H1 (cell line): ENCODE measurements around the gene NFIX. TPM values are rescaled to one million over a fixed set of nuclear protein-coding genes. Genes with fewer than 3 reads are reported as not detected.

Experiments used
- CTCF ChIA-PET: fragments of 300-600 bp; sonication (Branson Sonifier 250); formaldehyde crosslinking; loops from one replicate; lab custom pipeline; 2021; ENCODE audit not compliant: partially characterized antibody; lab: Charles Lee
- POLR2A ChIA-PET: fragments of 300-600 bp; sonication (Branson Sonifier 250); formaldehyde crosslinking; loops from one replicate; lab custom pipeline; 2021; ENCODE audit warnings: inconsistent platforms; ENCODE audit not compliant: partially characterized antibody; lab: Charles Lee
- DNase-seq, 2 experiments: peaks; one replicate each; pipeline versions ENCODE4 v3.0.0 to v3.0.0-alpha.2; 2010 to 2022; ENCODE audit warnings: low spot score in 2 of 2, low read depth in 1 of 2, mixed read lengths in 1 of 2
- FAIRE-seq: peaks from 2 replicates; lab custom pipeline; 2011; peaks lifted over from hg19 to GRCh38; lab: Jason Lieb, UNC
- H2AFZ ChIP-seq: 2 replicates; pipeline ENCODE4 v1.8.1; 2012; ENCODE audit warnings: low read length, inconsistent platforms
- H2AK5ac ChIP-seq: 2 replicates; pipeline ENCODE4 v1.6.1; 2013; ENCODE audit warnings: low read depth, low read length
- H2BK120ac ChIP-seq: replicated peaks from 2 replicates; pipeline ENCODE3; 2013; ENCODE audit warnings: low read depth, low read length, inconsistent platforms
- H2BK12ac ChIP-seq: 2 replicates; pipeline ENCODE4 v1.6.1; 2013; ENCODE audit warnings: low read depth, low read length
- H2BK15ac ChIP-seq: 2 replicates; pipeline ENCODE4 v1.6.1; 2013; ENCODE audit warnings: low read length
- H2BK20ac ChIP-seq: 2 replicates; pipeline ENCODE4 v1.6.1; 2013; ENCODE audit warnings: low read length
- H2BK5ac ChIP-seq: 2 replicates; pipeline ENCODE4 v1.6.1; 2013; ENCODE audit warnings: low read depth, low read length
- H3K14ac ChIP-seq: 2 replicates; pipeline ENCODE4 v1.6.1; 2013; ENCODE audit warnings: inconsistent platforms; ENCODE audit not compliant: insufficient read length
- H3K18ac ChIP-seq: 2 replicates; pipeline ENCODE4 v1.6.1; 2013; ENCODE audit warnings: low read length; ENCODE audit errors: extremely low read depth
- H3K23ac ChIP-seq: 2 replicates; pipeline ENCODE4 v1.6.1; 2013; ENCODE audit warnings: inconsistent platforms; ENCODE audit not compliant: insufficient read length
- H3K23me2 ChIP-seq: 2 replicates; pipeline ENCODE4 v1.6.1; 2013; ENCODE audit warnings: low read depth, low read length
- H3K27ac ChIP-seq: 2 replicates; pipeline ENCODE4 v1.6.1; 2011; ENCODE audit warnings: low read depth, low read length, inconsistent platforms
- H3K27me3 ChIP-seq, 4 experiments: replicated peaks in 1 of 4; 1 replicate in 1 of 4; 2 replicates in 3 of 4; pipeline versions ENCODE4 v1.6.1 to v1.8.1; 2011 to 2013; ENCODE audit warnings: low read length in 3 of 4, mild to moderate bottlenecking in 3 of 4, inconsistent platforms in 2 of 4, mixed read lengths in 2 of 4, moderate library complexity in 1 of 4; ENCODE audit not compliant: control insufficient read depth in 3 of 4, insufficient read depth in 3 of 4; ENCODE audit errors: extremely low read depth in 1 of 4
- H3K36me3 ChIP-seq, 4 experiments: 2 replicates each; pipeline versions ENCODE4 v1.6.1 to v1.8.1; 2011 to 2013; ENCODE audit warnings: mild to moderate bottlenecking in 4 of 4, low read length in 3 of 4, moderate library complexity in 2 of 4, control low read depth in 1 of 4, inconsistent platforms in 1 of 4; ENCODE audit not compliant: insufficient read depth in 4 of 4, control insufficient read depth in 2 of 4
- H3K4ac ChIP-seq: replicated peaks from 2 replicates; pipeline ENCODE3; 2013; ENCODE audit warnings: low read length, low read depth, mixed read lengths, inconsistent platforms; ENCODE audit not compliant: insufficient read length
- H3K4me1 ChIP-seq, 4 experiments: replicated peaks in 1 of 4; 1 replicate in 1 of 4; 2 replicates in 3 of 4; pipeline versions ENCODE4 v1.6.1 to v1.8.1; 2011 to 2013; ENCODE audit warnings: low read length in 3 of 4, inconsistent platforms in 2 of 4, mixed read lengths in 1 of 4; ENCODE audit not compliant: insufficient read depth in 4 of 4, control insufficient read depth in 3 of 4
- H3K4me2 ChIP-seq, 2 experiments: 2 replicates each; pipeline versions ENCODE4 v1.6.1 to v1.8.1; 2011 to 2013; ENCODE audit warnings: low read depth in 2 of 2, low read length in 2 of 2, control low read depth in 1 of 2, inconsistent platforms in 1 of 2, mild to moderate bottlenecking in 1 of 2; ENCODE audit not compliant: insufficient read depth in 1 of 2
- H3K4me3 ChIP-seq, 4 experiments: fragments of 200-600, 300-600 bp in 1 of 4; sonication (generic), shearing (Covaris generic), sonication (Bioruptor Twin) in 1 of 4; 2 replicates each; pipeline versions ENCODE4 v1.5.1 to v1.8.1; 2011 to 2016; ENCODE audit warnings: low read length in 4 of 4, low read depth in 3 of 4, control low read depth in 2 of 4, inconsistent platforms in 2 of 4, mild to moderate bottlenecking in 2 of 4, mixed read lengths in 1 of 4, moderate library complexity in 1 of 4; ENCODE audit not compliant: insufficient read depth in 2 of 4; ENCODE audit errors: extremely low read depth in 1 of 4
- H3K56ac ChIP-seq: replicated peaks from 2 replicates; pipeline ENCODE3; 2013; ENCODE audit warnings: low read depth, mild to moderate bottlenecking, mixed read lengths, low read length, inconsistent platforms; ENCODE audit not compliant: insufficient read length
- H3K79me1 ChIP-seq: 2 replicates; pipeline ENCODE4 v1.6.1; 2013; ENCODE audit warnings: low read depth, low read length, control low read depth
- H3K79me2 ChIP-seq, 2 experiments: 2 replicates each; pipeline versions ENCODE4 v1.6.1 to v1.8.1; 2012 to 2013; ENCODE audit warnings: low read length in 2 of 2, mild to moderate bottlenecking in 2 of 2, inconsistent platforms in 1 of 2; ENCODE audit not compliant: insufficient read depth in 2 of 2, control insufficient read depth in 1 of 2
- H3K9ac ChIP-seq, 4 experiments: replicated peaks in 1 of 4; 1 replicate in 1 of 4; 2 replicates in 3 of 4; pipeline versions ENCODE4 v1.6.1 to v1.8.1; 2011 to 2013; ENCODE audit warnings: low read depth in 3 of 4, low read length in 3 of 4, control low read depth in 2 of 4, mild to moderate bottlenecking in 2 of 4, moderate library complexity in 2 of 4, inconsistent platforms in 1 of 4; ENCODE audit errors: extremely low read depth in 1 of 4
- H3K9me3 ChIP-seq, 2 experiments: 2 replicates each; pipeline versions ENCODE4 v1.6.1 to v1.8.1; 2012 to 2013; ENCODE audit warnings: mild to moderate bottlenecking in 2 of 2, moderate library complexity in 2 of 2, control low read depth in 1 of 2, inconsistent platforms in 1 of 2, low read depth in 1 of 2, low read length in 1 of 2, mixed read lengths in 1 of 2; ENCODE audit not compliant: insufficient read depth in 2 of 2
- H4K20me1 ChIP-seq, 2 experiments: replicated peaks in 1 of 2; 2 replicates each; pipeline versions ENCODE3 to v1.8.1; 2011 to 2013; ENCODE audit warnings: inconsistent platforms in 2 of 2, low read length in 2 of 2, mild to moderate bottlenecking in 1 of 2; ENCODE audit not compliant: insufficient read depth in 2 of 2, control insufficient read depth in 1 of 2
- H4K5ac ChIP-seq: 2 replicates; pipeline ENCODE4 v1.6.1; 2013; ENCODE audit warnings: low read length, low read depth, mixed read lengths, inconsistent platforms; ENCODE audit not compliant: insufficient read length
- H4K8ac ChIP-seq: 2 replicates; pipeline ENCODE4 v1.8.0; 2013; ENCODE audit warnings: mild to moderate bottlenecking, moderate library complexity, low read length, inconsistent platforms; ENCODE audit not compliant: insufficient read depth; ENCODE audit errors: extremely low read depth
- H4K91ac ChIP-seq: replicated peaks from 2 replicates; pipeline ENCODE3; 2013; ENCODE audit warnings: low read length, mixed read lengths, inconsistent platforms; ENCODE audit not compliant: insufficient read length
- CEBPB ChIP-seq: IDR thresholded peaks from 2 replicates; pipeline ENCODE4 v1.6.1; 2012; ENCODE audit warnings: low read depth, low read length
- TBP ChIP-seq: IDR thresholded peaks from 2 replicates; pipeline ENCODE4 v1.6.1; 2011; ENCODE audit warnings: low read depth, low read length, improper control_type of control experiment
- YY1 ChIP-seq: IDR thresholded peaks from 2 replicates; pipeline ENCODE4 v1.6.1; 2011; ENCODE audit warnings: low read depth, mild to moderate bottlenecking, low read length
- WGBS, 2 experiments: shearing (Covaris generic) in 1 of 2; methylation state at CpG; one replicate each; pipeline versions ENCODE4 v1.1.6 to v1.1.7; 2013 to 2015; ENCODE audit warnings: low lambda C conversion rate in 2 of 2, mixed read lengths in 2 of 2, inconsistent platforms in 1 of 2, low coverage in 1 of 2, missing lambda C conversion rate in 1 of 2; ENCODE audit not compliant: insufficient replicate concordance in 2 of 2, insufficient coverage in 1 of 2, insufficient read length in 1 of 2; ENCODE audit errors: extremely low coverage in 1 of 2, missing lambda C conversion rate in 1 of 2; 5-methylcytosine and 5-hydroxymethylcytosine counted together
- polyA plus RNA-seq, 7 experiments: library from polyadenylated mRNA; depleted of rRNA in 3 of 7; stranded (reverse) in 5 of 7; unstranded in 2 of 7; fragments of >200 nt in 5 of 7; fragments of 200-250 nt in 2 of 7; gene quantifications; 1 replicate in 5 of 7; 2 replicates in 1 of 7; 4 replicates in 1 of 7; pipeline versions ENCODE4 v1.2.1 to v1.2.3, GENCODE V29; 2011 to 2013; ENCODE audit warnings: missing spikeins in 2 of 7, mixed read lengths in 2 of 7
- total RNA-seq: library from RNA; stranded (reverse); fragmentation: NEBNext Ultra II Directional; extraction: Animal tissue kit (Norgen Biotek cat#: 25700); gene quantifications from 2 replicates; pipeline ENCODE4 v1.2.1, GENCODE V29; 2021

The NFIX gene
- total and polyA plus RNA-seq, 2 of the 8 experiments (the other 6 are each of a cell fraction or from before 2014, with no cell fraction given) = 0.03 to 0.20 TPM

DNA sequence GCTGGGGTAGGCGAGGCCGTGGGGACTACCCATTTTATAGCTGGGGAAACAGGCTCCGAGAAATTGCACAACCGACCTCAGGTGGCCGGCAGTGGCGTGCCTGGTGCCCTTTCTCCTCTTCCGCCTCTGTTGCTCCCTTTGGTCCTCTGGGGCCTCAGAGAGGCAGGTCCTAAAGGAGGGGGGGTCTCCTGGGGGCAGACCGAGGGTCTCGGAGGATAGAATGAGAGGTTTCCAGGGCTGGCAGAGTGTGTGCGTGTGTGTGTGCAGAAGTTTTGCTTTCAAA, 143.6 kb downstream of the NFIX start:
- no peak overlapping the region for H4K8ac ChIP-seq
- POLR2A ChIA-PET = interaction anchor here (0.8 to 14.8 kb wide), 8 partner anchors 9 to 42 kb away, joined by 3 to 228 read pairs (median 5); partner anchors contain the start of genes IER2, NACC1, STX10 and TRMT1
- H3K27ac ChIP-seq = no peak overlapping the region

More for the DNA sequence above, 143.6 kb downstream of the NFIX start:
- Histone ChIP-seq H3K4me1 (peaks cover 0 to 8% (median 4%) of the 10 kb centered on the region in 4 experiments; a peak in 3 of 7 replicates), H3K18ac (no peak overlapping the region), H3K4me3 (no peak overlapping the region), H4K91ac (no peak overlapping the region), H4K20me1 (peaks cover 23 to 36% of the 10 kb centered on the region in 2 experiments), H3K27me3 (no peaks in the 10 kb centered on the region), H2BK120ac (no peak overlapping the region), H3K36me3 (peaks cover 7 to 54% (median 37%) of the 10 kb centered on the region in 4 experiments), H2BK5ac (no peak overlapping the region), H3K79me2 (peaks cover 0 to 13% of the 10 kb centered on the region in 2 experiments; a peak in 2 of 4 replicates), H2AK5ac (no peak overlapping the region), H3K9me3 (no peaks in the 10 kb centered on the region), H3K79me1 (peaks cover 12% of the 10 kb centered on the region), H3K56ac (no peak overlapping the region), H4K5ac (no peak overlapping the region), H3K23ac (no peak overlapping the region), H3K4ac (no peak overlapping the region), H2BK12ac (no peak overlapping the region), H3K4me2 (no peak overlapping the region), H3K9ac (no peak overlapping the region), H2BK15ac (no peak overlapping the region), H3K14ac (no peak overlapping the region), H2AFZ (no peak overlapping the region), H3K23me2 (no peaks in the 10 kb centered on the region; the same call in 1 of the 2 replicates), H2BK20ac (no peak overlapping the region)
- TF ChIP-seq CEBPB = 0 out of 2 replicates have a peak, but pooled peaks have one; percentile 5
- no peak for TF ChIP-seq YY1
- TF ChIP-seq TBP = no peak
- FAIRE-seq (no peak), DNase-seq (no peak)
- CTCF ChIA-PET = interaction anchor here (0.6 to 1.9 kb wide), 3 partner anchors 10 to 45 kb away, joined by 3 to 4 read pairs (median 4); no protein-coding TSS in a partner anchor
- 88% methylated on average over 10 of the region's 10 CpGs; no CpG with 5 or more reads in 1 of the 2 experiments for WGBS, 2 experiments
